Fibroblast of lung (primary cell): ENCODE measurements around the gene DUSP16.

Experiments used
- CTCF ChIP-seq, 2 donors: IDR thresholded peaks in 1 of 2; conservative IDR thresholded peaks in 1 of 2; 1 replicate in 1 of 2; 2 replicates in 1 of 2; pipeline ENCODE4 v1.5.1; 2011 to 2012; ENCODE audit warnings: low read length in 2 of 2, control low read depth in 1 of 2, inconsistent platforms in 1 of 2, low read depth in 1 of 2, mild to moderate bottlenecking in 1 of 2
- EZH2 ChIP-seq: IDR thresholded peaks from 2 replicates; pipeline ENCODE4 v1.5.1; 2012; ENCODE audit warnings: low read length, control low read depth, mild to moderate bottlenecking; ENCODE audit errors: missing control alignments

GRCh38 chr12:12473223-12473622, 89.4 kb downstream of the DUSP16 start:
- TF ChIP-seq CTCF (conservative IDR thresholded peaks at IDR 0.05 in 1 of 2, IDR thresholded peaks at IDR 0.05 in 1 of 2; ENCODE audit: low read depth in 1 of 2, low read length in 2 of 2): no peak
- TF ChIP-seq EZH2: no peak
